HEK293 (cell line): ENCODE results near the gene MYOZ3.

Experiments
- CTCF ChIA-PET: fragments of 350-600 bp; formaldehyde crosslinking; extraction: SDS; loops from one replicate; lab custom pipeline; 2021; ENCODE audit warnings: antibody characterized with exemption; lab: Yijun Ruan, JAX
- POLR2A ChIA-PET: fragments of 300-600 bp; formaldehyde crosslinking; extraction: SDS; loops from one replicate; lab custom pipeline; 2020; ENCODE audit warnings: antibody characterized with exemption, inconsistent platforms; lab: Yijun Ruan, JAX
- H3K27ac ChIP-seq: fragments of 200-500 bp; sonication (Bioruptor generic); 2 replicates; pipeline ENCODE4 v1.5.1; 2014; ENCODE audit warnings: low read depth, low read length, control low read depth, inconsistent platforms; ENCODE audit errors: extremely low read depth
- H3K36me3 ChIP-seq, 2 experiments: fragments of 200-500 bp in 1 of 2; sonication (Bioruptor generic) in 1 of 2; 1 replicate in 1 of 2; 2 replicates in 1 of 2; pipeline ENCODE4 v1.5.1; 2014 to 2017; ENCODE audit warnings: inconsistent platforms in 2 of 2, low read length in 2 of 2; ENCODE audit not compliant: control insufficient read depth in 2 of 2, insufficient read depth in 1 of 2
- H3K4me1 ChIP-seq: fragments of 200-500 bp; sonication (Bioruptor generic); 2 replicates; pipeline ENCODE4 v1.5.1; 2014; ENCODE audit warnings: mild to moderate bottlenecking, low read length, inconsistent platforms; ENCODE audit not compliant: control insufficient read depth, insufficient read depth
- H3K4me3 ChIP-seq: 2 replicates; pipeline ENCODE4 v1.5.1; 2011; ENCODE audit warnings: low read depth, mild to moderate bottlenecking, control low read depth, low read length, moderate library complexity
- H3K9me3 ChIP-seq: fragments of 200-500 bp; sonication (Bioruptor generic); 2 replicates; pipeline ENCODE4 v1.5.1; 2014; ENCODE audit warnings: low read depth, low read length, inconsistent platforms; ENCODE audit not compliant: control insufficient read depth, insufficient read depth
- BCL6B ChIP-seq: fragments of 450-650 bp; formaldehyde crosslinking; IDR thresholded peaks from 2 replicates; pipeline ENCODE4 v1.5.1; 2017; ENCODE audit warnings: missing biosample characterization, missing genetic modification characterization
- GFI1B ChIP-seq: fragments of 450-650 bp; formaldehyde crosslinking; IDR thresholded peaks from 2 replicates; pipeline ENCODE4 v1.5.1; 2016; ENCODE audit warnings: missing biosample characterization, missing genetic modification characterization
- HOXD13 ChIP-seq: sonication (generic); formaldehyde crosslinking; IDR thresholded peaks from 2 replicates; pipeline ENCODE4 v1.8.0; 2022; ENCODE audit warnings: missing genetic modification reagents, borderline replicate concordance
- KLF10 ChIP-seq: fragments of 450-650 bp; IDR thresholded peaks from 2 replicates; pipeline ENCODE4 v1.5.1; 2018; ENCODE audit warnings: missing biosample characterization, mild to moderate bottlenecking, missing genetic modification characterization
- KLF7 ChIP-seq: fragments of 450-650 bp; formaldehyde crosslinking; IDR thresholded peaks from 2 replicates; pipeline ENCODE4 v1.5.1; 2016; ENCODE audit warnings: missing biosample characterization, missing genetic modification characterization, borderline replicate concordance
- OSR2 ChIP-seq: fragments of 450-650 bp; formaldehyde crosslinking; IDR thresholded peaks from 2 replicates; pipeline ENCODE4 v1.5.1; 2016; ENCODE audit warnings: missing biosample characterization, missing genetic modification characterization
- RBAK ChIP-seq: fragments of 450-650 bp; formaldehyde crosslinking; IDR thresholded peaks from 2 replicates; pipeline ENCODE4 v1.5.1; 2016; ENCODE audit warnings: missing biosample characterization, missing genetic modification characterization
- SETDB1 ChIP-seq: IDR thresholded peaks from one replicate; pipeline ENCODE4 v1.6.1; 2017; ENCODE audit warnings: mild to moderate bottlenecking, low read length, moderate library complexity, mixed read lengths; ENCODE audit not compliant: insufficient read length
- SP3 ChIP-seq: fragments of 450-650 bp; formaldehyde crosslinking; IDR thresholded peaks from 2 replicates; pipeline ENCODE4 v1.5.1; 2016; ENCODE audit warnings: missing biosample characterization, missing genetic modification characterization
- WT1 ChIP-seq: fragments of 450-650 bp; formaldehyde crosslinking; IDR thresholded peaks from 2 replicates; pipeline ENCODE4 v1.5.1; 2016; ENCODE audit warnings: missing biosample characterization, missing genetic modification characterization
- ZFP37 ChIP-seq: fragments of 450-650 bp; formaldehyde crosslinking; IDR thresholded peaks from 2 replicates; pipeline ENCODE4 v1.5.1; 2016; ENCODE audit warnings: missing biosample characterization, missing genetic modification characterization
- ZNF112 ChIP-seq: fragments of 450-650 bp; formaldehyde crosslinking; IDR thresholded peaks from 2 replicates; pipeline ENCODE4 v1.5.0; 2017; ENCODE audit warnings: missing biosample characterization, missing genetic modification characterization
- ZNF138 ChIP-seq: fragments of 450-650 bp; formaldehyde crosslinking; IDR thresholded peaks from 2 replicates; pipeline ENCODE4 v1.5.1; 2016; ENCODE audit warnings: missing biosample characterization, missing genetic modification characterization, borderline replicate concordance
- ZNF19 ChIP-seq: fragments of 450-650 bp; formaldehyde crosslinking; IDR thresholded peaks from 2 replicates; pipeline ENCODE4; 2016; ENCODE audit warnings: missing biosample characterization, missing genetic modification characterization, low read depth
- ZNF324 ChIP-seq: fragments of 450-650 bp; formaldehyde crosslinking; IDR thresholded peaks from 2 replicates; pipeline ENCODE4 v1.5.1; 2016; ENCODE audit warnings: missing biosample characterization, missing genetic modification characterization
- ZNF341 ChIP-seq: fragments of 450-650 bp; formaldehyde crosslinking; IDR thresholded peaks from 2 replicates; pipeline ENCODE4; 2016; ENCODE audit warnings: low read depth, missing biosample characterization, missing genetic modification characterization
- ZNF37A ChIP-seq: fragments of 450-650 bp; IDR thresholded peaks from 2 replicates; pipeline ENCODE4 v1.5.1; 2018; ENCODE audit warnings: missing biosample characterization, missing genetic modification characterization
- ZNF394 ChIP-seq: fragments of 450-650 bp; formaldehyde crosslinking; IDR thresholded peaks from 2 replicates; pipeline ENCODE4 v1.5.1; 2016; ENCODE audit warnings: missing biosample characterization, missing genetic modification characterization, mild to moderate bottlenecking, moderate library complexity, borderline replicate concordance
- ZNF433 ChIP-seq: fragments of 450-650 bp; formaldehyde crosslinking; IDR thresholded peaks from 2 replicates; pipeline ENCODE4 v1.5.1; 2016; ENCODE audit warnings: missing biosample characterization, missing genetic modification characterization, low read depth
- ZNF600 ChIP-seq: fragments of 450-650 bp; formaldehyde crosslinking; IDR thresholded peaks from 2 replicates; pipeline ENCODE4 v1.5.1; 2016; ENCODE audit warnings: missing biosample characterization, missing genetic modification characterization
- ZNF610 ChIP-seq: fragments of 450-650 bp; formaldehyde crosslinking; IDR thresholded peaks from 2 replicates; pipeline ENCODE4 v1.5.1; 2016; ENCODE audit warnings: missing biosample characterization, missing genetic modification characterization, borderline replicate concordance
- ZNF660 ChIP-seq: fragments of 450-650 bp; IDR thresholded peaks from 2 replicates; pipeline ENCODE4 v1.5.1; 2018; ENCODE audit warnings: missing biosample characterization, mild to moderate bottlenecking, missing genetic modification characterization
- ZNF704 ChIP-seq: fragments of 450-650 bp; formaldehyde crosslinking; IDR thresholded peaks from 2 replicates; pipeline ENCODE4 v1.5.1; 2016; ENCODE audit warnings: missing biosample characterization, missing genetic modification characterization
- ZNF76 ChIP-seq: fragments of 450-650 bp; formaldehyde crosslinking; IDR thresholded peaks from 2 replicates; pipeline ENCODE4; 2016; ENCODE audit warnings: low read depth, missing biosample characterization, missing genetic modification characterization, borderline replicate concordance
- ZNF768 ChIP-seq: fragments of 450-650 bp; formaldehyde crosslinking; IDR thresholded peaks from 2 replicates; pipeline ENCODE4 v1.5.1; 2018; ENCODE audit warnings: missing biosample characterization, mild to moderate bottlenecking, missing genetic modification characterization
- ZNF791 ChIP-seq: fragments of 450-650 bp; formaldehyde crosslinking; IDR thresholded peaks from 2 replicates; pipeline ENCODE4 v1.5.1; 2016; ENCODE audit warnings: missing biosample characterization, missing genetic modification characterization
- ZNF837 ChIP-seq: fragments of 450-650 bp; formaldehyde crosslinking; IDR thresholded peaks from 2 replicates; pipeline ENCODE4 v1.5.1; 2016; ENCODE audit warnings: missing biosample characterization, missing genetic modification characterization
- ZSCAN16 ChIP-seq: fragments of 450-650 bp; formaldehyde crosslinking; IDR thresholded peaks from 2 replicates; pipeline ENCODE4 v1.5.1; 2016; ENCODE audit warnings: missing biosample characterization, missing genetic modification characterization
- TF ChIP-seq, protein P1 (sequence below): sonication (generic); formaldehyde crosslinking; IDR thresholded peaks from 2 replicates; pipeline ENCODE4 v1.8.1; 2022; ENCODE audit warnings: mild to moderate bottlenecking, moderate library complexity, missing genetic modification reagents

Gene MYOZ3

DNA sequence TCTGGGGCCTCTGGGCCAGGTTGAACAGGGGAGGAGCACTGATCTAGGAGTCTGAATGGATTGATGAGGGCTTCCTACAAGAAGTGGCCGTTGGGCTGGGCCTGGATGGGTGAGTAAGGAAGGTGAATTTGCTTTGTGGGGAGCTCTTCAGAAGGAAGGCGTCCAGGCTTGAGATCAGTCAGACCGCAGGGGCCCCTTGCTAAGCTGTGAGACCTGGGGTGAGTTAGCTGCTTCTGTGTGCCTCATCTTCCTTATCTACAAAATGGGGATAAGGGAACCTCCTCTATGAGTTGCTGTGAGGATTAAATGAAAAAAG lies 21.7 kb upstream of the MYOZ3 start:
- POLR2A ChIA-PET: interaction anchor here (1.2 to 1.3 kb wide), 2 partner anchors 11 to 23 kb away, joined by 3 read pairs; no protein-coding TSS in a partner anchor
- H3K4me1 ChIP-seq: peaks cover 25% of the 10 kb centered on the region

DNA sequence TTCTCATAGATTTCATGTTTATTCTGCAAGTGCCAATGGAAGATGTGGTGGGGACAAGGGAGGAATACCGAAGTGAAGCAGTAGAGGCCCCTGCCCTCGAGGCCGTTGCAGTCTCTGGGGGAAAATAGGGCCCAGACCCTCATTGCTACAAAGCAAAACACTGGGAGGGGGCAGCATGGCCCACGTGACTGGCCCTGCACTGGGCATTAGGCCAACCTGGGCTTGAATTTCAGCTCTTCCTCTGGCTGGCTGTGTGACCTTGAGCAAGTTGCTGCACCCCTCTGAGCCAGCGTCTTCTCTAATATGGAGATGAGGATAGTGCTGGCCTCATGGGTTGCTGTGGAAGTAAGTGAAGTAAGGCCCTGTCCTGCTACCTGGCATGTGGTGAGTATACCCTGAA lies 21.3 kb upstream of the MYOZ3 start:
- CTCF ChIA-PET: interaction anchor here (0.6 to 9.4 kb wide), 7 partner anchors 14 to 207 kb away, joined by 3 to 60 read pairs (median 4); no protein-coding TSS in a partner anchor
- no peak overlapping the region for H3K4me3 ChIP-seq
- no peak for TF ChIP-seq ZNF600
- peak; percentile 90 for TF ChIP-seq ZNF768
- no peak for TF ChIP-seq SETDB1
- TF ChIP-seq, all 188 proteins: peak for 1
- Histone ChIP-seq H3K27ac (no peak overlapping the region), H3K9me3 (no peaks in the 10 kb centered on the region), H3K4me1 (peaks cover 29% of the 10 kb centered on the region), H3K36me3 (no peaks in the 10 kb centered on the region)
- POLR2A ChIA-PET: interaction anchor here (1.3 kb wide), 1 partner anchor 23 kb away, joined by 3 read pairs; no protein-coding TSS in a partner anchor

More for the DNA sequence above, 21.7 kb upstream of the MYOZ3 start:
- CTCF ChIA-PET: interaction anchor here (0.6 to 9.4 kb wide), 5 partner anchors 17 to 207 kb away, joined by 3 to 60 read pairs (median 3); no protein-coding TSS in a partner anchor
- no peak for TF ChIP-seq ZFP37 (tag by site-specific recombination)
- no peak for TF ChIP-seq ZNF19 (tag by site-specific recombination)
- TF ChIP-seq BCL6B (tag by site-specific recombination): no peak
- no peak for TF ChIP-seq ZNF610 (tag by site-specific recombination)
- TF ChIP-seq KLF10 (tag by site-specific recombination): no peak
- no peak for TF ChIP-seq ZNF138 (tag by site-specific recombination)
- TF ChIP-seq ZNF37A (tag by site-specific recombination): no peak
- no peak for TF ChIP-seq ZNF791 (tag by site-specific recombination)
- TF ChIP-seq RBAK (tag by site-specific recombination): no peak
- TF ChIP-seq, all 188 proteins: peak for 0
- H3K9me3 ChIP-seq: no peaks in the 10 kb centered on the region
- no peak overlapping the region for H3K4me3 ChIP-seq
- no peaks in the 10 kb centered on the region for H3K36me3 ChIP-seq
- H3K27ac ChIP-seq: no peak overlapping the region

GRCh38 chr5:150640311-150641005 lies 20.6 kb upstream of the MYOZ3 start, which contains the start of gene SYNPO:
TSS of gene SYNPO (plus strand) at chr5:150640660. CDS start at chr5:150648276, 7,616 bp downstream.
- H3K27ac ChIP-seq: no peak within 1 kb of the TSS
- ChIA-PET POLR2A (interaction anchor here (0.9 to 1.3 kb wide), 4 partner anchors 8 to 191 kb away, joined by 3 to 4 read pairs (median 3); partner anchors contain the start of gene RPS14), CTCF (interaction anchor here (0.5 to 9.4 kb wide), 9 partner anchors 13 to 981 kb away, joined by 3 to 60 read pairs (median 4); no protein-coding TSS in a partner anchor)
- H3K4me3 ChIP-seq: no peak within 1 kb of the TSS
- no peaks in the 10 kb centered on the region for H3K9me3 ChIP-seq
- H3K4me1 ChIP-seq: peaks cover 34% of the 10 kb centered on the region
- H3K36me3 ChIP-seq: no peaks in the 10 kb centered on the region
- TF ChIP-seq ZSCAN16: no peak
- TF ChIP-seq ZNF433 (tag by site-specific recombination): no peak
- TF ChIP-seq GFI1B: no peak; the same call in 1 of the 2 replicates
- peak; percentile 37; the same call in 1 of the 2 replicates for TF ChIP-seq OSR2
- no peak for TF ChIP-seq KLF7 (tag by site-specific recombination)
- no peak for TF ChIP-seq ZNF704 (tag by site-specific recombination)
- TF ChIP-seq ZNF112 (tag by site-specific recombination): no peak
- no peak for TF ChIP-seq HOXD13 (CRISPR knock-in tag)
- TF ChIP-seq SP3 (tag by site-specific recombination): no peak
- TF ChIP-seq ZNF660: peak; percentile 90
- peak; percentile 82 for TF ChIP-seq ZNF341
- no peak for TF ChIP-seq ZNF837 (tag by site-specific recombination)
- TF ChIP-seq ZNF324 (tag by site-specific recombination): no peak
- peak; percentile 45 for TF ChIP-seq WT1 (tag by site-specific recombination)
- no peak for TF ChIP-seq ZNF768
- TF ChIP-seq, protein P1, sequence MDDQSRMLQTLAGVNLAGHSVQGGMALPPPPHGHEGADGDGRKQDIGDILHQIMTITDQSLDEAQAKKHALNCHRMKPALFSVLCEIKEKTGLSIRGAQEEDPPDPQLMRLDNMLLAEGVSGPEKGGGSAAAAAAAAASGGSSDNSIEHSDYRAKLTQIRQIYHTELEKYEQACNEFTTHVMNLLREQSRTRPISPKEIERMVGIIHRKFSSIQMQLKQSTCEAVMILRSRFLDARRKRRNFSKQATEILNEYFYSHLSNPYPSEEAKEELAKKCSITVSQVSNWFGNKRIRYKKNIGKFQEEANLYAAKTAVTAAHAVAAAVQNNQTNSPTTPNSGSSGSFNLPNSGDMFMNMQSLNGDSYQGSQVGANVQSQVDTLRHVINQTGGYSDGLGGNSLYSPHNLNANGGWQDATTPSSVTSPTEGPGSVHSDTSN (CRISPR knock-in tag): no peak
- TF ChIP-seq ZNF76: no peak
- no peak; the same call in 1 of the 2 replicates for TF ChIP-seq ZNF394 (tag by site-specific recombination)
